Measurements from ENCODE around the gene ZNF292. TPM values are rescaled to one million over a fixed set of nuclear protein-coding genes. Genes with fewer than 3 reads are reported as not detected.
A peak's percentile ranks its signal among the peaks of the same experiment; 100 is the strongest.

The ZNF292 gene
- total RNA-seq, 1 experiment from 2014 or later = 34.1 TPM

DNA sequence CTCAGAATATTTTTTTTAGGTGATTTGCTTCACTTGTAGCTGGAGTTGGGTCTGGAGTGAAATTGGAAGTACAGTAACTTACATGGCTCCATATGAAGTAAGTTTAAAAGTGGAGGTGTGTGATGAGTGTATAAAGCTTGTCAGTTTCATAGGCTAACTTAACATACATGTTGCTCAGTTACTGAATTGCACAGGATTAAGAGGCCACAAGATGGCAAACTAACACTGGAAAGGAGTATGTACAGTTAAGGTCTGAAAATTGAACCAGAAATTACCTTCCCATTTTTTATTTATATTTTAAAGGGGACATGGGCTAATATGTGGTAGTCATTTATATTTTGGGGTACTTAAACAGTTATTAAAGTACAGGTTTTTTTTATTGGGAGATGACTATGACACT is 121.8 kb downstream of the ZNF292 start:
- intact Hi-C loops (cut with micrococcal nuclease; ENCODE audit: unreplicated experiment) = loop anchor here (2.0 to 5.0 kb wide), 2 partner anchors 114 to 1595 kb away; no protein-coding TSS in a partner anchor
- H3K9me2 ChIP-seq (ENCODE audit: insufficient read depth) = no peaks in the 10 kb centered on the region
- no peak for TF ChIP-seq EZH2 (IDR thresholded peaks at IDR 0.05; ENCODE audit: low read depth)
- TF ChIP-seq, protein P1, sequence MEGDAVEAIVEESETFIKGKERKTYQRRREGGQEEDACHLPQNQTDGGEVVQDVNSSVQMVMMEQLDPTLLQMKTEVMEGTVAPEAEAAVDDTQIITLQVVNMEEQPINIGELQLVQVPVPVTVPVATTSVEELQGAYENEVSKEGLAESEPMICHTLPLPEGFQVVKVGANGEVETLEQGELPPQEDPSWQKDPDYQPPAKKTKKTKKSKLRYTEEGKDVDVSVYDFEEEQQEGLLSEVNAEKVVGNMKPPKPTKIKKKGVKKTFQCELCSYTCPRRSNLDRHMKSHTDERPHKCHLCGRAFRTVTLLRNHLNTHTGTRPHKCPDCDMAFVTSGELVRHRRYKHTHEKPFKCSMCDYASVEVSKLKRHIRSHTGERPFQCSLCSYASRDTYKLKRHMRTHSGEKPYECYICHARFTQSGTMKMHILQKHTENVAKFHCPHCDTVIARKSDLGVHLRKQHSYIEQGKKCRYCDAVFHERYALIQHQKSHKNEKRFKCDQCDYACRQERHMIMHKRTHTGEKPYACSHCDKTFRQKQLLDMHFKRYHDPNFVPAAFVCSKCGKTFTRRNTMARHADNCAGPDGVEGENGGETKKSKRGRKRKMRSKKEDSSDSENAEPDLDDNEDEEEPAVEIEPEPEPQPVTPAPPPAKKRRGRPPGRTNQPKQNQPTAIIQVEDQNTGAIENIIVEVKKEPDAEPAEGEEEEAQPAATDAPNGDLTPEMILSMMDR (conservative IDR thresholded peaks at IDR 0.05) = peak; percentile 41
- H2AFZ ChIP-seq = no peak overlapping the region
- no peaks in the 10 kb centered on the region for H3K4me1 ChIP-seq (replicated peaks; ENCODE audit: insufficient read depth)
- no peaks in the 10 kb centered on the region for H3K27me3 ChIP-seq (ENCODE audit: insufficient read depth, low read depth)
- CTCF ChIA-PET = interaction anchor here (0.6 to 0.8 kb wide), 2 partner anchors 118 to 140 kb away, joined by 3 to 4 read pairs; no protein-coding TSS in a partner anchor
- no peak overlapping the region for H3K4me2 ChIP-seq
- POLR2A ChIA-PET (ENCODE audit: unreplicated experiment) = no interaction called here
- no peaks in the 10 kb centered on the region for H3K79me2 ChIP-seq (ENCODE audit: low read depth)
- no peaks in the 10 kb centered on the region for H4K20me1 ChIP-seq (ENCODE audit: insufficient read depth)
- no peak overlapping the region for H3K4me3 ChIP-seq
- BruUV-seq (replicated peaks) = no TSS peak
- no peaks in the 10 kb centered on the region for H3K9me3 ChIP-seq (ENCODE audit: insufficient read depth, low read depth)
- DNase-seq = no peak
- H3K27ac ChIP-seq = no peak overlapping the region
- H3F3A ChIP-seq (ENCODE audit: insufficient read depth, low read depth) = no peaks in the 10 kb centered on the region
- no peaks in the 10 kb centered on the region for H3K36me3 ChIP-seq (ENCODE audit: low read depth)

DNA sequence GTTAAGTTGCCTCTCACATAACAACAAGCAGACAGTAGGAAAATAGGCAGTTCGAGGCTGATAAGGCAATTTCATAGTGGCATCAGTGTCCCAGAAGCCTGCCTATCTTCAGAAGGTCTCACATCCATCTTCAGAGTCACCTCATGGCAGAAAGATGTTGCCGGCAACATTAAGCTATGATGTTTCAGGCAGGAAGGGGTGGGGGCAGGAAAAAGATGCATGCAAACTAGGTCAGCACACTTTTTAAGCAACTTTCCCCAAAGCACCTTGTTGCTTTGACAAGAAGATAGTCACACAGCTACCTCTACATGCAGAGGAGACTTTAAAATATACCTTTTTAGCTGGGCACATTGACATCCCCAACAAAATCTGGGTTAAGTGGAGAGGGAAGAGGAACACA is 123.8 kb downstream of the ZNF292 start:
- BruUV-seq (replicated peaks) = no TSS peak
- H3K4me2 ChIP-seq = no peak overlapping the region
- CTCF ChIA-PET = no interaction called here
- TF ChIP-seq EZH2 (IDR thresholded peaks at IDR 0.05; ENCODE audit: low read depth) = no peak
- TF ChIP-seq, protein P1 (conservative IDR thresholded peaks at IDR 0.05) = no peak
- no peaks in the 10 kb centered on the region for H3K36me3 ChIP-seq (ENCODE audit: low read depth)
- H3K27ac ChIP-seq = no peak overlapping the region
- intact Hi-C loops (cut with micrococcal nuclease; ENCODE audit: unreplicated experiment) = loop anchor here (5.0 kb wide), 1 partner anchor 1593 kb away; no protein-coding TSS in a partner anchor
- H3K4me3 ChIP-seq = no peak overlapping the region
- H3F3A ChIP-seq (ENCODE audit: insufficient read depth, low read depth) = no peaks in the 10 kb centered on the region
- H4K20me1 ChIP-seq (ENCODE audit: insufficient read depth) = no peaks in the 10 kb centered on the region
- no peaks in the 10 kb centered on the region for H3K79me2 ChIP-seq (ENCODE audit: low read depth)
- H3K4me1 ChIP-seq (replicated peaks; ENCODE audit: insufficient read depth) = no peaks in the 10 kb centered on the region
- H2AFZ ChIP-seq = no peak overlapping the region
- POLR2A ChIA-PET (ENCODE audit: unreplicated experiment) = no interaction called here
- DNase-seq = no peak
- no peaks in the 10 kb centered on the region for H3K9me2 ChIP-seq (ENCODE audit: insufficient read depth)
- no peaks in the 10 kb centered on the region for H3K27me3 ChIP-seq (ENCODE audit: insufficient read depth, low read depth)
- no peaks in the 10 kb centered on the region for H3K9me3 ChIP-seq (ENCODE audit: insufficient read depth, low read depth)

DNA sequence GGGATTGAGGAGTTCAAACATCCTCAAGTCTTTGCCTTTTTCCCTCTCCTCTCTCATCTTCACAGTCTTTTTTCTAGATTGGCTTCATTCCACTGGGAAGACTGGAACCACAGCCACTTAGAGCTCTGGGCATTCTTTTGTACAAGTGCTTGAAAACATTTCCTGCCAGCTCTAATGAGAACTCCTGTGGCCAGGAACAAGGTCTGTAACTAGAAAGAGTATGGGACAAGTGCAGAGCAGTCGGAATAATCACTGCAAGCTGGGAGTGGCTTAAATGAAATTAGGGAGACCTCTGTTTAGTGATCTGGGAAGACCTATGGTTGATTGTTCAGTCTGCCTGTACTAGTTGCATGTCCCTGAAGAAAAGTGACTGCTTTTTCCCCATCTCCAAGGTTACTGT is 126.1 kb downstream of the ZNF292 start:
- no TSS peak for BruUV-seq (replicated peaks)
- no peak for DNase-seq

More for the DNA sequence above, 126.1 kb downstream of the ZNF292 start:
- no peak overlapping the region for H3K4me3 ChIP-seq
- no peaks in the 10 kb centered on the region for H3K27me3 ChIP-seq (ENCODE audit: insufficient read depth, low read depth)
- TF ChIP-seq, protein P1 (conservative IDR thresholded peaks at IDR 0.05) = no peak
- TF ChIP-seq EZH2 (IDR thresholded peaks at IDR 0.05; ENCODE audit: low read depth) = no peak
- H2AFZ ChIP-seq = no peak overlapping the region
- ChIA-PET POLR2A (ENCODE audit: unreplicated experiment) (interaction anchor here (0.6 kb wide), 1 partner anchor 736 kb away, joined by 3 read pairs; no protein-coding TSS in a partner anchor), CTCF (no interaction called here)
- intact Hi-C loops (cut with micrococcal nuclease; ENCODE audit: unreplicated experiment) = no loop called here
- no peak overlapping the region for H3K27ac ChIP-seq
- no peaks in the 10 kb centered on the region for H3K4me1 ChIP-seq (replicated peaks; ENCODE audit: insufficient read depth)
- H3K9me2 ChIP-seq (ENCODE audit: insufficient read depth) = no peaks in the 10 kb centered on the region
- no peak overlapping the region for H3K4me2 ChIP-seq
- H3K36me3 ChIP-seq (ENCODE audit: low read depth) = no peaks in the 10 kb centered on the region
- no peaks in the 10 kb centered on the region for H3K9me3 ChIP-seq (ENCODE audit: insufficient read depth, low read depth)
- no peaks in the 10 kb centered on the region for H4K20me1 ChIP-seq (ENCODE audit: insufficient read depth)
- H3F3A ChIP-seq (ENCODE audit: insufficient read depth, low read depth) = no peaks in the 10 kb centered on the region
- no peaks in the 10 kb centered on the region for H3K79me2 ChIP-seq (ENCODE audit: low read depth)

Data from PC-9 (cell line).